Upper lobe of left lung (tissue), 4 donors: ENCODE measurements around the gene PRCC.

Experiments
- CTCF ChIP-seq, 6 experiments: fragments of 450-650 bp in 4 of 6; fragments of 200-600 bp in 2 of 6; sonication (generic) in 2 of 6; IDR thresholded peaks; one replicate each; pipeline ENCODE4 v1.5.1; 2016 to 2019; ENCODE audit warnings: antibody characterized with exemption in 6 of 6
- POLR2A ChIP-seq, 4 donors: fragments of 450-650 bp; IDR thresholded peaks; one replicate each; pipeline ENCODE4 v1.5.1; 2016 to 2017; ENCODE audit warnings: antibody characterized with exemption in 4 of 4, mild to moderate bottlenecking in 2 of 4
- POLR2AphosphoS5 ChIP-seq, 2 donors: sonication (generic); formaldehyde crosslinking; IDR thresholded peaks; one replicate each; pipeline ENCODE4 v1.5.1; 2017; ENCODE audit warnings: antibody characterized with exemption in 2 of 2

GRCh38 chr1:156826630-156827029 is 59.3 kb downstream of the PRCC start:
- no peak for TF ChIP-seq POLR2A (IDR thresholded peaks at IDR 0.05)
- TF ChIP-seq POLR2AphosphoS5 (IDR thresholded peaks at IDR 0.05) = no peak
- no peak for TF ChIP-seq CTCF (IDR thresholded peaks at IDR 0.05)
